GM23338 (cell line): ENCODE measurements around the gene GPATCH8. TPM values are rescaled to one million over a fixed set of nuclear protein-coding genes. Genes with fewer than 3 reads are reported as not detected.

Experiments used
- ATAC-seq: fragments of 200-7000 bp; cut with Tn5 transposase; 3 replicates; pipeline ENCODE4 v1.9.1; 2020
- DNase-seq: peaks from one replicate; pipeline ENCODE4 v3.0.0-alpha.2; 2015; ENCODE audit warnings: low spot score
- H2AFZ ChIP-seq: fragments of 200-600 bp; sonication (generic); 2 replicates; pipeline ENCODE4 v1.8.0; 2016; ENCODE audit warnings: antibody characterized with exemption, mild to moderate bottlenecking, moderate library complexity
- H3F3A ChIP-seq: fragments of 200-600 bp; sonication (generic); replicated peaks from 2 replicates; pipeline ENCODE4 v1.8.0; 2017; ENCODE audit warnings: antibody characterized with exemption, mixed run types, low read depth
- H3K27ac ChIP-seq: fragments of 200-600 bp; sonication (generic); 2 replicates; pipeline ENCODE4 v1.6.1; 2016; ENCODE audit warnings: low read depth
- H3K27me3 ChIP-seq: fragments of 200-600 bp; sonication (generic); 2 replicates; pipeline ENCODE4 v1.8.0; 2016; ENCODE audit warnings: mild to moderate bottlenecking, mixed run types, moderate library complexity; ENCODE audit not compliant: insufficient read depth
- H3K36me3 ChIP-seq: fragments of 200-600 bp; sonication (generic); 2 replicates; pipeline ENCODE4 v1.8.0; 2016; ENCODE audit warnings: mild to moderate bottlenecking; ENCODE audit not compliant: insufficient read depth
- H3K4me1 ChIP-seq: fragments of 200-600 bp; sonication (generic); 2 replicates; pipeline ENCODE4 v1.8.0; 2016; ENCODE audit warnings: mild to moderate bottlenecking, moderate library complexity; ENCODE audit not compliant: insufficient read depth
- H3K4me2 ChIP-seq: fragments of 200-600 bp; sonication (generic); 2 replicates; pipeline ENCODE4 v1.7.1; 2017; ENCODE audit warnings: mixed run types
- H3K4me3 ChIP-seq: fragments of 200-600 bp; sonication (generic); 2 replicates; pipeline ENCODE4 v1.6.1; 2016; ENCODE audit warnings: mixed run types
- H3K79me2 ChIP-seq: fragments of 200-600 bp; sonication (generic); replicated peaks from 2 replicates; pipeline ENCODE4 v1.8.0; 2017; ENCODE audit warnings: mild to moderate bottlenecking; ENCODE audit not compliant: insufficient read depth
- H3K9me2 ChIP-seq: fragments of 200-600 bp; sonication (generic); 2 replicates; pipeline ENCODE4 v1.8.0; 2017; ENCODE audit not compliant: insufficient read depth
- H4K20me1 ChIP-seq: fragments of 200-600 bp; sonication (generic); replicated peaks from 2 replicates; pipeline ENCODE4 v1.8.0; 2017; ENCODE audit warnings: mild to moderate bottlenecking; ENCODE audit not compliant: insufficient read depth
- H3K27ac Mint-ChIP-seq: 2 replicates; pipeline ENCODE4 v1.8.0; 2020; ENCODE audit warnings: inconsistent platforms, mild to moderate bottlenecking, moderate library complexity, mixed read lengths
- H3K27me3 Mint-ChIP-seq: 3 replicates; pipeline ENCODE4 v1.8.0; 2022; ENCODE audit warnings: low read depth, mild to moderate bottlenecking, moderate library complexity, mixed read lengths, inconsistent platforms; ENCODE audit not compliant: insufficient read depth, poor library complexity
- H3K36me3 Mint-ChIP-seq: 3 replicates; pipeline ENCODE4 v1.8.0; 2021; ENCODE audit warnings: low read depth, mild to moderate bottlenecking, inconsistent platforms, moderate library complexity, mixed read lengths
- H3K4me1 Mint-ChIP-seq: 3 replicates; pipeline ENCODE4 v1.8.0; 2020; ENCODE audit warnings: mild to moderate bottlenecking, inconsistent platforms, mixed read lengths
- H3K4me3 Mint-ChIP-seq: 3 replicates; pipeline ENCODE4 v1.8.0; 2021; ENCODE audit warnings: moderate library complexity, mild to moderate bottlenecking, inconsistent platforms, mixed read lengths
- H3K9me3 Mint-ChIP-seq: 3 replicates; pipeline ENCODE4 v1.8.0; 2020; ENCODE audit warnings: moderate library complexity, mild to moderate bottlenecking, inconsistent platforms, mixed read lengths
- CREB1 ChIP-seq: fragments of 250-450 bp; sonication (Bioruptor Pico); IDR thresholded peaks from 2 replicates; pipeline ENCODE4 v1.5.0; 2020; ENCODE audit warnings: low read depth, mild to moderate bottlenecking, moderate library complexity
- EZH2 ChIP-seq: fragments of 200-600 bp; sonication (generic); IDR thresholded peaks from one replicate; pipeline ENCODE4 v1.8.0; 2017; ENCODE audit warnings: antibody characterized with exemption, mild to moderate bottlenecking, low read depth; ENCODE audit not compliant: unreplicated experiment
- EZH2phosphoT487 ChIP-seq: fragments of 200-600 bp; sonication (generic); IDR thresholded peaks from one replicate; pipeline ENCODE4 v1.8.1; 2018; ENCODE audit warnings: antibody characterized with exemption; ENCODE audit not compliant: unreplicated experiment
- JUNB ChIP-seq: IDR thresholded peaks from one replicate; pipeline ENCODE4 v1.6.1; 2016; ENCODE audit warnings: antibody characterized with exemption; ENCODE audit not compliant: unreplicated experiment
- NANOG ChIP-seq: IDR thresholded peaks from 2 replicates; pipeline ENCODE4 v1.6.1; 2016; ENCODE audit warnings: antibody characterized with exemption, borderline replicate concordance
- POLR2AphosphoS5 ChIP-seq: IDR thresholded peaks from 2 replicates; pipeline ENCODE4 v1.6.1; 2016; ENCODE audit warnings: antibody characterized with exemption, low read depth
- STAT1 ChIP-seq: IDR thresholded peaks from one replicate; pipeline ENCODE4 v1.6.1; 2016; ENCODE audit warnings: antibody characterized with exemption; ENCODE audit not compliant: unreplicated experiment
- ZNF114 ChIP-seq: fragments of 250-450 bp; sonication (Bioruptor Pico); IDR thresholded peaks from 2 replicates; pipeline ENCODE4 v1.5.0; 2020; ENCODE audit warnings: mild to moderate bottlenecking, moderate library complexity
- ZNF331 ChIP-seq: fragments of 250-450 bp; sonication (Bioruptor Pico); IDR thresholded peaks from 2 replicates; pipeline ENCODE4 v1.5.0; 2020; ENCODE audit warnings: low read depth, mild to moderate bottlenecking, moderate library complexity
- polyA plus RNA-seq: library from polyadenylated mRNA; unstranded; fragments of >200 nt; fragmentation: Nextera tagmentation; extraction: Ambion mirVana; gene quantifications from 2 replicates; pipeline ENCODE4 v1.2.1, GENCODE V29; 2016
- total RNA-seq: library from RNA; depleted of rRNA; stranded (reverse); fragments of >200 nt; shearing (Covaris generic); gene quantifications from 2 replicates; pipeline ENCODE4 v1.2.3, GENCODE V29; 2014
- TF ChIP-seq, protein P1 (sequence below): IDR thresholded peaks from 2 replicates; pipeline ENCODE4 v1.6.1; 2016; ENCODE audit warnings: antibody characterized with exemption
- TF ChIP-seq, protein P2 (sequence below), 2 experiments: fragments of 200-600 bp in 1 of 2; sonication (generic) in 1 of 2; conservative IDR thresholded peaks; 2 replicates each; pipeline versions ENCODE4 v1.5.1 to v1.6.1; 2016 to 2017; ENCODE audit warnings: antibody characterized with exemption in 2 of 2, low read depth in 2 of 2, mild to moderate bottlenecking in 2 of 2, moderate library complexity in 1 of 2
- TF ChIP-seq, protein P3 (sequence below): IDR thresholded peaks from one replicate; pipeline ENCODE4 v1.6.1; 2018; ENCODE audit warnings: antibody characterized with exemption; ENCODE audit not compliant: unreplicated experiment
- TF ChIP-seq, protein P4 (sequence below): fragments of 250-450 bp; sonication (Bioruptor Pico); IDR thresholded peaks from 2 replicates; pipeline ENCODE4 v1.5.0; 2020; ENCODE audit warnings: mild to moderate bottlenecking, moderate library complexity

GPATCH8 gene
- total and polyA plus RNA-seq, 2 experiments from 2014 or later, result 44.4 to 76.5 TPM

DNA sequence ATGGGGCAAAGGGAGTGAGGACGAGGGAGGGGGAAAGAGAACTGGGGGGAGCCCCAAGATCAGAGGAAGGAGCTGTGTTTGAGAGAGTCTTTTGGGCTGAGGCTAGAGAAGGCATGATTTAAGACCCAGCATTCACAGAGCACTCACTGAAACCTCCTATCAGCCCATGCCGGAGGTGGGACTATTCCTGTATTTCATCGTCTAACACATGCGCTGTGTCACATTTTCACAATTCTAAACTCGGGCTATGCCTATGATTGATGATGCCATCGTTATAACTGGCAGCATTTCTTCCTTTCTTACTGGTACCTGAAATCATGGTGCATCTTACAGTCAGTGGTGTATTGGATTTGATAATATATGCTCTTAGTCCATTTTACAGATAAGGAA is 143.1 kb downstream of the GPATCH8 start:
- peaks cover 25% of the 10 kb centered on the region for H3K27me3 Mint-ChIP-seq
- H3K4me1 ChIP-seq, result peaks cover 26% of the 10 kb centered on the region
- no peak overlapping the region for H3K27ac ChIP-seq
- H3K36me3 Mint-ChIP-seq, result peaks cover 4% of the 10 kb centered on the region; the same call in 2 of the 3 replicates
- H2AFZ ChIP-seq, result no peak overlapping the region
- H3K4me3 Mint-ChIP-seq, result no peak overlapping the region; the same call in 2 of the 3 replicates
- 0 out of 2 replicates have a peak, but pooled peaks cover 12% of the 10 kb centered on the region for H3F3A ChIP-seq
- H3K9me2 ChIP-seq, result no peaks in the 10 kb centered on the region
- H3K4me2 ChIP-seq, result no peak overlapping the region
- no peak for DNase-seq
- H4K20me1 ChIP-seq, result peaks cover 19% of the 10 kb centered on the region
- H3K36me3 ChIP-seq, result no peaks in the 10 kb centered on the region
- no peak overlapping the region for H3K4me3 ChIP-seq
- H3K79me2 ChIP-seq, result no peaks in the 10 kb centered on the region
- peaks cover 13% of the 10 kb centered on the region; the same call in 1 of the 2 replicates for H3K27me3 ChIP-seq
- TF ChIP-seq, protein P1, sequence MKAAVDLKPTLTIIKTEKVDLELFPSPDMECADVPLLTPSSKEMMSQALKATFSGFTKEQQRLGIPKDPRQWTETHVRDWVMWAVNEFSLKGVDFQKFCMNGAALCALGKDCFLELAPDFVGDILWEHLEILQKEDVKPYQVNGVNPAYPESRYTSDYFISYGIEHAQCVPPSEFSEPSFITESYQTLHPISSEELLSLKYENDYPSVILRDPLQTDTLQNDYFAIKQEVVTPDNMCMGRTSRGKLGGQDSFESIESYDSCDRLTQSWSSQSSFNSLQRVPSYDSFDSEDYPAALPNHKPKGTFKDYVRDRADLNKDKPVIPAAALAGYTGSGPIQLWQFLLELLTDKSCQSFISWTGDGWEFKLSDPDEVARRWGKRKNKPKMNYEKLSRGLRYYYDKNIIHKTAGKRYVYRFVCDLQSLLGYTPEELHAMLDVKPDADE, result no peak
- TF ChIP-seq POLR2AphosphoS5 (no peak), EZH2phosphoT487 (no peak), STAT1 (no peak), EZH2 (no peak), ZNF331 (CRISPR knock-in tag) (no peak), NANOG (no peak), CREB1 (CRISPR knock-in tag) (no peak), JUNB (no peak), ZNF114 (CRISPR knock-in tag) (no peak)
- TF ChIP-seq, protein P2, sequence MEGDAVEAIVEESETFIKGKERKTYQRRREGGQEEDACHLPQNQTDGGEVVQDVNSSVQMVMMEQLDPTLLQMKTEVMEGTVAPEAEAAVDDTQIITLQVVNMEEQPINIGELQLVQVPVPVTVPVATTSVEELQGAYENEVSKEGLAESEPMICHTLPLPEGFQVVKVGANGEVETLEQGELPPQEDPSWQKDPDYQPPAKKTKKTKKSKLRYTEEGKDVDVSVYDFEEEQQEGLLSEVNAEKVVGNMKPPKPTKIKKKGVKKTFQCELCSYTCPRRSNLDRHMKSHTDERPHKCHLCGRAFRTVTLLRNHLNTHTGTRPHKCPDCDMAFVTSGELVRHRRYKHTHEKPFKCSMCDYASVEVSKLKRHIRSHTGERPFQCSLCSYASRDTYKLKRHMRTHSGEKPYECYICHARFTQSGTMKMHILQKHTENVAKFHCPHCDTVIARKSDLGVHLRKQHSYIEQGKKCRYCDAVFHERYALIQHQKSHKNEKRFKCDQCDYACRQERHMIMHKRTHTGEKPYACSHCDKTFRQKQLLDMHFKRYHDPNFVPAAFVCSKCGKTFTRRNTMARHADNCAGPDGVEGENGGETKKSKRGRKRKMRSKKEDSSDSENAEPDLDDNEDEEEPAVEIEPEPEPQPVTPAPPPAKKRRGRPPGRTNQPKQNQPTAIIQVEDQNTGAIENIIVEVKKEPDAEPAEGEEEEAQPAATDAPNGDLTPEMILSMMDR (conservative IDR thresholded peaks at IDR 0.05; ENCODE audit: low read depth in 2 of 2), result no peak
- TF ChIP-seq, protein P3, sequence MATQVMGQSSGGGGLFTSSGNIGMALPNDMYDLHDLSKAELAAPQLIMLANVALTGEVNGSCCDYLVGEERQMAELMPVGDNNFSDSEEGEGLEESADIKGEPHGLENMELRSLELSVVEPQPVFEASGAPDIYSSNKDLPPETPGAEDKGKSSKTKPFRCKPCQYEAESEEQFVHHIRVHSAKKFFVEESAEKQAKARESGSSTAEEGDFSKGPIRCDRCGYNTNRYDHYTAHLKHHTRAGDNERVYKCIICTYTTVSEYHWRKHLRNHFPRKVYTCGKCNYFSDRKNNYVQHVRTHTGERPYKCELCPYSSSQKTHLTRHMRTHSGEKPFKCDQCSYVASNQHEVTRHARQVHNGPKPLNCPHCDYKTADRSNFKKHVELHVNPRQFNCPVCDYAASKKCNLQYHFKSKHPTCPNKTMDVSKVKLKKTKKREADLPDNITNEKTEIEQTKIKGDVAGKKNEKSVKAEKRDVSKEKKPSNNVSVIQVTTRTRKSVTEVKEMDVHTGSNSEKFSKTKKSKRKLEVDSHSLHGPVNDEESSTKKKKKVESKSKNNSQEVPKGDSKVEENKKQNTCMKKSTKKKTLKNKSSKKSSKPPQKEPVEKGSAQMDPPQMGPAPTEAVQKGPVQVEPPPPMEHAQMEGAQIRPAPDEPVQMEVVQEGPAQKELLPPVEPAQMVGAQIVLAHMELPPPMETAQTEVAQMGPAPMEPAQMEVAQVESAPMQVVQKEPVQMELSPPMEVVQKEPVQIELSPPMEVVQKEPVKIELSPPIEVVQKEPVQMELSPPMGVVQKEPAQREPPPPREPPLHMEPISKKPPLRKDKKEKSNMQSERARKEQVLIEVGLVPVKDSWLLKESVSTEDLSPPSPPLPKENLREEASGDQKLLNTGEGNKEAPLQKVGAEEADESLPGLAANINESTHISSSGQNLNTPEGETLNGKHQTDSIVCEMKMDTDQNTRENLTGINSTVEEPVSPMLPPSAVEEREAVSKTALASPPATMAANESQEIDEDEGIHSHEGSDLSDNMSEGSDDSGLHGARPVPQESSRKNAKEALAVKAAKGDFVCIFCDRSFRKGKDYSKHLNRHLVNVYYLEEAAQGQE, result no peak
- TF ChIP-seq, protein P4, sequence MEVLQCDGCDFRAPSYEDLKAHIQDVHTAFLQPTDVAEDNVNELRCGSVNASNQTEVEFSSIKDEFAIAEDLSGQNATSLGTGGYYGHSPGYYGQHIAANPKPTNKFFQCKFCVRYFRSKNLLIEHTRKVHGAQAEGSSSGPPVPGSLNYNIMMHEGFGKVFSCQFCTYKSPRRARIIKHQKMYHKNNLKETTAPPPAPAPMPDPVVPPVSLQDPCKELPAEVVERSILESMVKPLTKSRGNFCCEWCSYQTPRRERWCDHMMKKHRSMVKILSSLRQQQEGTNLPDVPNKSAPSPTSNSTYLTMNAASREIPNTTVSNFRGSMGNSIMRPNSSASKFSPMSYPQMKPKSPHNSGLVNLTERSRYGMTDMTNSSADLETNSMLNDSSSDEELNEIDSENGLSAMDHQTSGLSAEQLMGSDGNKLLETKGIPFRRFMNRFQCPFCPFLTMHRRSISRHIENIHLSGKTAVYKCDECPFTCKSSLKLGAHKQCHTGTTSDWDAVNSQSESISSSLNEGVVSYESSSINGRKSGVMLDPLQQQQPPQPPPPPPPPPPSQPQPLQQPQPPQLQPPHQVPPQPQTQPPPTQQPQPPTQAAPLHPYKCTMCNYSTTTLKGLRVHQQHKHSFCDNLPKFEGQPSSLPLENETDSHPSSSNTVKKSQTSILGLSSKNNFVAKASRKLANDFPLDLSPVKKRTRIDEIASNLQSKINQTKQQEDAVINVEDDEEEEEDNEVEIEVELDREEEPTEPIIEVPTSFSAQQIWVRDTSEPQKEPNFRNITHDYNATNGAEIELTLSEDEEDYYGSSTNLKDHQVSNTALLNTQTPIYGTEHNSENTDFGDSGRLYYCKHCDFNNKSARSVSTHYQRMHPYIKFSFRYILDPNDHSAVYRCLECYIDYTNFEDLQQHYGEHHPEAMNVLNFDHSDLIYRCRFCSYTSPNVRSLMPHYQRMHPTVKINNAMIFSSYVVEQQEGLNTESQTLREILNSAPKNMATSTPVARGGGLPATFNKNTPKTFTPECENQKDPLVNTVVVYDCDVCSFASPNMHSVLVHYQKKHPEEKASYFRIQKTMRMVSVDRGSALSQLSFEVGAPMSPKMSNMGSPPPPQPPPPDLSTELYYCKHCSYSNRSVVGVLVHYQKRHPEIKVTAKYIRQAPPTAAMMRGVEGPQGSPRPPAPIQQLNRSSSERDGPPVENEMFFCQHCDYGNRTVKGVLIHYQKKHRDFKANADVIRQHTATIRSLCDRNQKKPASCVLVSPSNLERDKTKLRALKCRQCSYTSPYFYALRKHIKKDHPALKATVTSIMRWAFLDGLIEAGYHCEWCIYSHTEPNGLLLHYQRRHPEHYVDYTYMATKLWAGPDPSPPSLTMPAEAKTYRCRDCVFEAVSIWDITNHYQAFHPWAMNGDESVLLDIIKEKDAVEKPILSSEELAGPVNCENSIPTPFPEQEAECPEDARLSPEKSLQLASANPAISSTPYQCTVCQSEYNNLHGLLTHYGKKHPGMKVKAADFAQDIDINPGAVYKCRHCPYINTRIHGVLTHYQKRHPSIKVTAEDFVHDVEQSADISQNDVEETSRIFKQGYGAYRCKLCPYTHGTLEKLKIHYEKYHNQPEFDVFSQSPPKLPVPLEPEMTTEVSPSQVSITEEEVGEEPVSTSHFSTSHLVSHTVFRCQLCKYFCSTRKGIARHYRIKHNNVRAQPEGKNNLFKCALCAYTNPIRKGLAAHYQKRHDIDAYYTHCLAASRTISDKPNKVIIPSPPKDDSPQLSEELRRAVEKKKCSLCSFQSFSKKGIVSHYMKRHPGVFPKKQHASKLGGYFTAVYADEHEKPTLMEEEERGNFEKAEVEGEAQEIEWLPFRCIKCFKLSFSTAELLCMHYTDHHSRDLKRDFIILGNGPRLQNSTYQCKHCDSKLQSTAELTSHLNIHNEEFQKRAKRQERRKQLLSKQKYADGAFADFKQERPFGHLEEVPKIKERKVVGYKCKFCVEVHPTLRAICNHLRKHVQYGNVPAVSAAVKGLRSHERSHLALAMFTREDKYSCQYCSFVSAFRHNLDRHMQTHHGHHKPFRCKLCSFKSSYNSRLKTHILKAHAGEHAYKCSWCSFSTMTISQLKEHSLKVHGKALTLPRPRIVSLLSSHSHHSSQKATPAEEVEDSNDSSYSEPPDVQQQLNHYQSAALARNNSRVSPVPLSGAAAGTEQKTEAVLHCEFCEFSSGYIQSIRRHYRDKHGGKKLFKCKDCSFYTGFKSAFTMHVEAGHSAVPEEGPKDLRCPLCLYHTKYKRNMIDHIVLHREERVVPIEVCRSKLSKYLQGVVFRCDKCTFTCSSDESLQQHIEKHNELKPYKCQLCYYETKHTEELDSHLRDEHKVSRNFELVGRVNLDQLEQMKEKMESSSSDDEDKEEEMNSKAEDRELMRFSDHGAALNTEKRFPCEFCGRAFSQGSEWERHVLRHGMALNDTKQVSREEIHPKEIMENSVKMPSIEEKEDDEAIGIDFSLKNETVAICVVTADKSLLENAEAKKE (CRISPR knock-in tag), result no peak
- peaks cover under 1% of the 10 kb centered on the region; the same call in 1 of the 3 replicates for H3K9me3 Mint-ChIP-seq
- peaks cover 34% of the 10 kb centered on the region for H3K4me1 Mint-ChIP-seq
- ATAC-seq, result no peak
- no peak overlapping the region for H3K27ac Mint-ChIP-seq
